HG02840 (cell line): ENCODE measurements around the gene FHIT.

ENCODE experiments used
- ATAC-seq: cut with Tn5 transposase; IDR thresholded peaks from one replicate; pipeline ENCODE4 v1.9.1; 2021; ENCODE audit warnings: mild to moderate bottlenecking, moderate library complexity, moderate number of reproducible peaks; ENCODE audit not compliant: unreplicated experiment, low FRiP score

The FHIT gene

DNA sequence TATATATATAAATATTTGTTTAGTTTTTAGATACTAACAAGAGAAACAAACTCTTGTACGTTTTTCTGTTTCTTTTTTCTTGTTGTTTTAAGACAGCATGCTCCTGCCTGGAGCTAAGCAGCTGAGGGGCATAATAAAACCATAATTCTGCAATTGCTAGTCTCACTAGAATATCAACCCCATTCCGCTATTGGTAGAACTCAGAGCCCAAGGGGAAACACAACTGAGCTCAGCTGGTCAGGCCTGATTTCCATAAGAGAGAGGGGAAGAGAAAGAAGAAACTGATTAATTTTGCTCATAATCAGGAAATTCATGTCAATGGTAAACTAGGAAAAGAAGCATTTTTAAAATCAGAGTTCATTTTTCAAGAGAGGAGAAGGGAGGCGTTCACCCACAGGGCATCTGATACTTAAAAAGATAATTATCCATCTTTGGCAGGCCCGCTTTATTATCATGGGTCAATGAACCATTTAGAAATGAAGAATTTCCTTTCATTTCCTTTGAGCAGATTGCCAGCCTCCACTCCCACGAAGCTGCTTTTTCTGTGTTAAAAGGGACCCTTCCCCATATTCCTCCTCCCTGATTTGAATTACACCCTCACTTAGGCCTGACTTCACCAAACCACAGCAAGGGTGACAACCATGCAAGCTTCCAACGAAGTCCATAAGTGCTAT, 1236.1 kb downstream of the FHIT start:
- ATAC-seq = no peak

GRCh38 chr3:60013241-60013640, 1238.0 kb downstream of the FHIT start:
- no peak for ATAC-seq

GRCh38 chr3:60011218-60011617, 1240.0 kb downstream of the FHIT start:
- ATAC-seq = no peak

- ATAC-seq = no peak
Observed at GRCh38 chr3:60010781-60011180, 1240.5 kb downstream of the FHIT start.

GRCh38 chr3:60009931-60010478, 1241.2 kb downstream of the FHIT start:
- no peak for ATAC-seq

DNA sequence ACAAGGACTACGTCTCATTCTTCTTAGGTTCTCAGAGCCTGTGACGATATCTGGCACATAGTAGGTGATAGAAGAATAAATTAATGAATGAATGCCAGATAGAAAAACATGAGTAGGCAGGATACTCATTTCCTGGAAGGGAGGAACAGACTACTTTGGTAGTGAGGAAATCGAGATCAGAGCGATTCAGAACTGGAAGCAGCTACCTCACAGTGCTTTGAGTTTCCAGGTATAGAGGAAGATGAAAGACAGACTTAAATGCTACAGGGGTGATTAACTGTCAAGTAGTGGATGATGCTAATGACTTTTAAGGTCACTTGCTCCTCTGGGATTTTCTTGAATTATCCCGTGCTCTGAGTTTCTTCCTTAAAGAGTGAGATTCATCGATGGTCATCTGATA, 1249.9 kb downstream of the FHIT start:
- no peak for ATAC-seq

- ATAC-seq = no peak
Observed at GRCh38 chr3:60000311-60001105, 1250.7 kb downstream of the FHIT start.

- ATAC-seq = no peak
Observed at GRCh38 chr3:59998058-59998457, 1253.2 kb downstream of the FHIT start.

- ATAC-seq = no peak
Observed at GRCh38 chr3:59997583-59997982, 1253.7 kb downstream of the FHIT start.

- no peak for ATAC-seq
Observed at GRCh38 chr3:59996056-59996455, 1255.2 kb downstream of the FHIT start.

GRCh38 chr3:59995563-59995962, 1255.7 kb downstream of the FHIT start:
- ATAC-seq = no peak

DNA sequence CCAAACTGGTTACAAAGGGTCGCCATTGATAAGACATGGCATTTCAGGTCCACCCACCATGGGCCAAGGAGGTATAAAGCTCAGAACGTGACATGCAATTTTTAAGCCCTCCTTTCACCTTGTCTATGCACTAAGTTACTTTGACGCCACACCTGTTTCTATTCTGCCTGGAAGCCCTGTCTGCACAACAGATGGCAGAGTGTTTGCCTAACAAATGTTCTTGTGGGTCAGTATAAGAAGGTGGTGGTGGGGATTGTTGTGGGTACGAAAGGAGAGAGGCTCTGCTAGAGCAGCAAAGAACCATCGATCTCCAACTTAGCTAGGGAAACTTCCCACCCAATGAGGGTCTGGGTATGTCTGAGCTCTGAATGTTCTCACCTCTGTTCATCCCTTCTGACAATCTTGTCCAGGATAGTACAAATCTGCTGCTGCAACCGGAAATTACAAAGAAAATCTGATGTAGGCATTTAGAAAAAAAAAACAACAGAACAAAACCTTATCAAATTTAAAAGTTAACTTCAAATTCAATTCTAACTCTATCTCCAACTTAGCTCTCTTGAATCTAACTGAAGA, 1256.4 kb downstream of the FHIT start:
- no peak for ATAC-seq

DNA sequence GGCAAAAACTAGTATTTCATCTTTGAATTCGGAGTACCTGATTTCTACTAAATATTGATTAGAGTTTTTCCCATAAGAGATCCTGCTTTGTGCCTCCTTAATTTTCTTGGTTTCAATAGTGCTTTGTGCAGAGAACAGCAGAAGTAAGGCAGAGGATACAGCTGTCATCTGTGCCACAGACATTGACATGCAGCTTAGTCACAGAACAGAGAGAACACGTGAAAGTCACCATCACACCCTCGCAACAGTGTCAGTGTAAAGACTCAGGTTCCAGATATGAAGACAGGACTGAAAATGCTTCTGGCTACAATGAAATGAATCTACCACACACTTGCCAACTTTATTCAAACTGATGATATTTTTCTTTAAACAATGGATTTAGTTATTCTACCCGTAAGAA, 1258.7 kb downstream of the FHIT start:
- ATAC-seq = no peak

- ATAC-seq = no peak
Observed at GRCh38 chr3:59990915-59991314, 1260.3 kb downstream of the FHIT start.

- ATAC-seq = no peak
Observed at GRCh38 chr3:59982510-59982909, 1268.7 kb downstream of the FHIT start.

GRCh38 chr3:59981377-59981776, 1269.9 kb downstream of the FHIT start:
- ATAC-seq = no peak

DNA sequence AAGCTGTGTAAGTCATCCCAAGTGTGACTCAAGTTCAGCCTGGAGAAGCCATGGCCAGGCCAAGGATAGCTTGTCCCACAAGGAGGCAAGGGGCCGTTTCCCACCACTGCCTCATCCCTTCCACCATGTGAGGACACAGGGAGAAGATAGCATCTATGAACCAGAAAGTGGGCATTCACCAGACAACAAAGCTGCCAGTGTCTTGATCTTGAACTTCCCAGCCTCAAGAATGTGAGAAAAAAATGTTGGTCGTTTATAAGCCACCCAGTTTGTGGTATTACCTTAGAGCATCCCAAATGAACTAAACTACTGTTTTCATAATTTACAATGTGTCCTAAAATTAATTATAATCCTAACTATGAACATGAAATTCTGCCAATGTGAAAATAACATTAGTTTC, 1270.7 kb downstream of the FHIT start:
- no peak for ATAC-seq

GRCh38 chr3:59979542-59979941, 1271.7 kb downstream of the FHIT start:
- no peak for ATAC-seq

DNA sequence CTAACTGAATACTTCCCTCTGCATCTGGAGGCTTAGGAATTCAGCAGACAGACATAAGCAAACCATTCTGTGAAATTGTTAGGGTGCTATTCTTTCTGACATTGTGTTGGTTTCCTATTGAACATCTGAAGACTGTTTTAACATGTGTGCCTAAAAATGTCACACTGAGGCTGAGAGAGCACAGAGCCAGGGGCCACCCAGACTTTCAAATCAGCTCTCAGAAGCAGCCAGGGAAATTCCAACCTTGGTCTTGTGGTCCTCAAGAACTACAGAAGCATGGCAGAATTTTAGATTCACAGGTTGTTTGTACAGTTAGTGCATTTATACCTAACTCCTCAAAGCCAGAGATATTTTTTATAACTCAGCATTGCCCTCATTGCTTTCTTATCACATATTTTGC, 1272.3 kb downstream of the FHIT start:
- no peak for ATAC-seq

DNA sequence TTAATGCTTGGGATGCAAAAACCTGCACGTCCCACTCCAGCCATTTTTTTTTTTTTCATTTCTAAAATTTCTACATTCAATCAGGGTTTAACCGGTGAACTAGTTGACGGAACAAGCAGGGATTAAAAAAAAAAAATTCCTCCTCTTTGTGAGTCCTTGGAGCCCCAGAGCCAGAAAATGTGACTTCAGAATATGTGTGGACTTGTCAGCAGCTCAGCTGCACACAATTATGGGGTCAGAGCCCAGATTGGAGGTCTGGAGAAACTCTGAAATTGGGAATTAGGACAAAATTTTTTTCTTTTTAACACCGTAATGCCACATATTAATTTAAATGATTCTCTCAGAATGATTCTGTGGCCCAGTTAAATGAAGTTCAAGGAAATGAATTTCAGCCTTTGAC, 1280.5 kb downstream of the FHIT start:
- no peak for ATAC-seq

DNA sequence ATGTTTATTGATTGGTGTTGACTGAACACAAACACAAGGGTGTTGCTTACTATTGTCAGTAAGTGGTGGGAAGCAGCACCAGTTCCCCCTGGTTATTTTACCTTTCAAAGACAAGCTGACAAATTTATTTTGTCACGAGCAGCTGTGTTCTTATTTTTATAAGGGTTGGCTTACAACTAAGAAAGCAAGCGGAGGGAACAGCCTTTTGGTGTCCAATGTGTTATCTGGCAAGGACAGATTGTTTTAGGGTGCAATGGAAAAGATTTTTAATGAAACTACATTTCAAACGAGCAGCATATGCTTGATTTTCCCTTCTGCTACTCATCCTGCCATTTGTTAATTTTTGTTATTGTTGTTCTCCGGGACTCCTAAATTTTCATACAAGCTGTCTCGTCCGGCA, 1280.9 kb downstream of the FHIT start:
- ATAC-seq = no peak
